Measurements from ENCODE around the gene CTTN. TPM values are rescaled to one million over a fixed set of nuclear protein-coding genes. Genes with fewer than 3 reads are reported as not detected.

The CTTN gene
- total RNA-seq, 2 experiments from 2014 or later: 5.0 to 9.3 TPM

- CTCF ChIA-PET (ENCODE audit: unreplicated experiment): no interaction called here
- no peak for TF ChIP-seq CTCF (conservative IDR thresholded peaks at IDR 0.05; ENCODE audit: low read length)
- TF ChIP-seq EZH2phosphoT487 (IDR thresholded peaks at IDR 0.05; ENCODE audit: borderline replicate concordance, low read depth, low read length): no peak
- no peak overlapping the region for H2AFZ ChIP-seq (ENCODE audit: low read length)
- no peak overlapping the region for H3K27ac ChIP-seq (ENCODE audit: low read depth, low read length, poor library complexity, severe bottlenecking)
- H3K4me1 ChIP-seq (ENCODE audit: insufficient read depth, low read length, poor library complexity, severe bottlenecking): no peaks in the 10 kb centered on the region
- no peaks in the 10 kb centered on the region for H4K20me1 ChIP-seq (ENCODE audit: insufficient read depth, low read length)
- H3K4me2 ChIP-seq (ENCODE audit: low read length): no peak overlapping the region
- DNase-seq (ENCODE audit: low spot score): no peak
- H3K9me3 ChIP-seq (ENCODE audit: low read length): no peaks in the 10 kb centered on the region
- no TSS peak for BruUV-seq (replicated peaks)
- no peaks in the 10 kb centered on the region for H3K79me2 ChIP-seq (ENCODE audit: insufficient read depth, low read depth, low read length)
- POLR2A ChIA-PET: no interaction called here
- intact Hi-C loops (cut with micrococcal nuclease; ENCODE audit: unreplicated experiment): no loop called here
- no peak overlapping the region for H3K4me3 ChIP-seq (ENCODE audit: low read depth, low read length, poor library complexity, severe bottlenecking)
- no peaks in the 10 kb centered on the region for H3K36me3 ChIP-seq (ENCODE audit: insufficient read depth, low read length)
- no peaks in the 10 kb centered on the region for H3K9me2 ChIP-seq (ENCODE audit: insufficient read depth, low read length)
Observed at GRCh38 chr11:70432580-70432979, 34.3 kb downstream of the CTTN start.

DNA sequence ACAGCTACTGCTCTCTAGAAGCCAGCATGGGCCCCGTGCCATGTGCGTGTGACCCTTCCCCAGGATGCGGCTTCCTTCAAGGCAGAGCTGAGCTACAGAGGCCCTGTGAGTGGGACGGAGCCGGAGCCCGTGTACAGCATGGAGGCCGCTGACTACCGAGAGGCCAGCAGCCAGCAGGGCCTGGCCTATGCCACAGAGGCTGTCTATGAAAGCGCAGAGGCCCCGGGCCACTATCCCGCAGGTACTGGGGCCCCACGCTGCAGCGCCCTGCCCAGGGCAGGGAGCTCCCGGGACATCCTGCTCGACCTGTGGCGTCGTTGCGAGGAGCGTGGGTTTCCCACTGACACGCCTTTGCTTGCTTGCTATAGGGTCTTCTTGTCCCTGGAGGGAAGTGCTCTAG lies 34.7 kb downstream of the CTTN start:
- H4K20me1 ChIP-seq (ENCODE audit: insufficient read depth, low read length): no peaks in the 10 kb centered on the region
- no peaks in the 10 kb centered on the region for H3K9me3 ChIP-seq (ENCODE audit: low read length)
- no peak for TF ChIP-seq CTCF (conservative IDR thresholded peaks at IDR 0.05; ENCODE audit: low read length)
- no peak for TF ChIP-seq EZH2phosphoT487 (IDR thresholded peaks at IDR 0.05; ENCODE audit: borderline replicate concordance, low read depth, low read length)
- ChIA-PET CTCF (ENCODE audit: unreplicated experiment) (no interaction called here), POLR2A (no interaction called here)
- no peaks in the 10 kb centered on the region for H3K4me1 ChIP-seq (ENCODE audit: insufficient read depth, low read length, poor library complexity, severe bottlenecking)
- no peaks in the 10 kb centered on the region for H3K79me2 ChIP-seq (ENCODE audit: insufficient read depth, low read depth, low read length)
- H3K27ac ChIP-seq (ENCODE audit: low read depth, low read length, poor library complexity, severe bottlenecking): no peak overlapping the region
- H3K36me3 ChIP-seq (ENCODE audit: insufficient read depth, low read length): no peaks in the 10 kb centered on the region
- no peak for DNase-seq (ENCODE audit: low spot score)
- no peak overlapping the region for H3K4me3 ChIP-seq (ENCODE audit: low read depth, low read length, poor library complexity, severe bottlenecking)
- no TSS peak for BruUV-seq (replicated peaks)
- H3K4me2 ChIP-seq (ENCODE audit: low read length): no peak overlapping the region
- no peaks in the 10 kb centered on the region for H3K9me2 ChIP-seq (ENCODE audit: insufficient read depth, low read length)
- no peak overlapping the region for H2AFZ ChIP-seq (ENCODE audit: low read length)
- intact Hi-C loops (cut with micrococcal nuclease; ENCODE audit: unreplicated experiment): no loop called here

DNA sequence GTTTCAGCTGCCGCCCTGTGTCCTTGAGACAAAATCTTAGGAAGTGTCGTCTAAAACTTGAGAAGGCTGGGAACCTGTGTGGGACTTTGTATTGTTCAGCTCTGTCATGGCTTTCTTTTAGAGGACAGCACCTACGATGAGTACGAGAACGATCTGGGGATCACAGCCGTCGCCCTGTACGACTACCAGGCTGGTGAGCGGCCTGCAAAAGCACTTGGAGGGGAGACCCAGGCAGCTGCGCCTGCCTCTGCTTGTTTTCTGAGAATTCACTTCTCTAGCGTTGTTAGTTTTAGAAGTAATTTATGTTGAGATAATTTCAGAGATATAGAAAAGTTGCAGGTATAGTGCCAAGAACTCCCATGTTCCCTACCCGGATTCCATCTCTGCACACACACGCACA lies 35.2 kb downstream of the CTTN start:
- no peak for DNase-seq (ENCODE audit: low spot score)
- no peak overlapping the region for H3K4me3 ChIP-seq (ENCODE audit: low read depth, low read length, poor library complexity, severe bottlenecking)
- H3K4me1 ChIP-seq (ENCODE audit: insufficient read depth, low read length, poor library complexity, severe bottlenecking): no peaks in the 10 kb centered on the region
- BruUV-seq (replicated peaks): no TSS peak
- CTCF ChIA-PET (ENCODE audit: unreplicated experiment): no interaction called here
- no peaks in the 10 kb centered on the region for H3K79me2 ChIP-seq (ENCODE audit: insufficient read depth, low read depth, low read length)
- H3K27ac ChIP-seq (ENCODE audit: low read depth, low read length, poor library complexity, severe bottlenecking): no peak overlapping the region
- POLR2A ChIA-PET: no interaction called here
- no peaks in the 10 kb centered on the region for H4K20me1 ChIP-seq (ENCODE audit: insufficient read depth, low read length)
- H2AFZ ChIP-seq (ENCODE audit: low read length): no peak overlapping the region
- no peak for TF ChIP-seq CTCF (conservative IDR thresholded peaks at IDR 0.05; ENCODE audit: low read length)
- TF ChIP-seq EZH2phosphoT487 (IDR thresholded peaks at IDR 0.05; ENCODE audit: borderline replicate concordance, low read depth, low read length): no peak
- no peak overlapping the region for H3K4me2 ChIP-seq (ENCODE audit: low read length)
- H3K36me3 ChIP-seq (ENCODE audit: insufficient read depth, low read length): no peaks in the 10 kb centered on the region
- H3K9me3 ChIP-seq (ENCODE audit: low read length): no peaks in the 10 kb centered on the region
- no peaks in the 10 kb centered on the region for H3K9me2 ChIP-seq (ENCODE audit: insufficient read depth, low read length)
- intact Hi-C loops (cut with micrococcal nuclease; ENCODE audit: unreplicated experiment): no loop called here
